ENCODE results near the gene PAM. TPM values are rescaled to one million over a fixed set of nuclear protein-coding genes. Genes with fewer than 3 reads are reported as not detected.

PAM gene
- total RNA-seq, 1 experiment from 2014 or later, result 360 TPM

- peak; percentile 15 for DNase-seq (ENCODE audit: low read depth)
These were observed 182.8 kb downstream of the PAM start for GRCh38 chr5:102937894-102938293.

- DNase-seq (ENCODE audit: low read depth), result no peak
These were observed 186.0 kb downstream of the PAM start for GRCh38 chr5:102941111-102941510.

DNA sequence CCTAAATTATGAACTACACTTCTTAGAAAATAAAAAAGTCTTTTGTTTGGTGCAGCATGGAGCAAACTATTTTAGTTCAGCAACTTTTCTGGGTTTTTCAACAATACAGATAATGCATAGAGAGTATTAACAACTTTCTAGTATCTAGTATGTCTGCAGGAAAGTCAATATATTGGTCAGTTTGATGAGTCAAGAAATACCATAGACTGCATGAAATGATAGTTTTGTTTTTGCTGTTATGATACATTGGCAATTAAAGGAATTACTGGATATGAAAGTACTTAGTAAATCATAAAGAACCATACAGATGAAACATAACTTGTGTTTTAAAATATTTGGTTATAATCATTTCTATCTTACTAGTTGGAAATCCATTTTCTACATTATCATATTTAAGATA lies 191.3 kb downstream of the PAM start:
- DNase-seq (ENCODE audit: low read depth), result no peak

- no peak for DNase-seq (ENCODE audit: low read depth)
These were observed 191.9 kb downstream of the PAM start for GRCh38 chr5:102946971-102947370.

DNA sequence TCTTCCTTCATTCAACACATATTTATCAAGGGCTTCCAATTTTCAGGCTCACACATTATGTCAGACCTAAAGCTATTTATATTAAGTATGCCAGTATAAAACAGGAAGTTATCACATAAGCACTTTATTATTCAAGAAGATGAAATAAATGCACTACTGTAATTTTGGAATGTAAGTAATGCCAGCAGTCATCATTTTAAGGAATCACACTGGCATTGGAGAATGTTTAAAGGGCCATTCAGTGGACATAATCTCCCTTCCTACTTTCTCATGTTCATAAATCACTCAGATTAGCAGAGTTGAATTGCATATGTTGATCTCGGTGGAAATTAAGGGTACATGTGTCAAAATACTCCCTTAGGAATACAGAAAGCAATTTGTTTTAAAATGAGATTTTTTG lies 200.4 kb downstream of the PAM start:
- no peak for DNase-seq (ENCODE audit: low read depth)

DNA sequence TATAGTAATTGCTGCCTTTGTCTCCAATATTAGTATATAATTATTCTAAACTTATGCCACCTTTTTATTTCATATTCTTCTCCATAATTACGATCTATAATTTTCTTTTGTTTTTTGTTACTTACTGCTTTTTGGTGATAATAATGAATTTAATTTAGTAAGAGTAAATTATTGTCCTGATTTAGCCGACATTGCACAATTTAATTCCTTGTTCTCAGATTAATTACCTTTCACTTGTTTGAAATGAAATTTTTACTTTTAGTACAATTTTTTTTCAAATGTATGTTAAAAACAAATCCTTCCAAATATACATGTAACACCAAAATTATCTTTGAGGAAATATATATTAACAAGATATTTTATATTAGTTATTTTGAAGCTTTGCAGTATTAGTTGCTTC lies 201.5 kb downstream of the PAM start:
- DNase-seq (ENCODE audit: low read depth), result no peak

GRCh38 chr5:102957141-102957540 lies 202.0 kb downstream of the PAM start:
- no peak for DNase-seq (ENCODE audit: low read depth)

DNA sequence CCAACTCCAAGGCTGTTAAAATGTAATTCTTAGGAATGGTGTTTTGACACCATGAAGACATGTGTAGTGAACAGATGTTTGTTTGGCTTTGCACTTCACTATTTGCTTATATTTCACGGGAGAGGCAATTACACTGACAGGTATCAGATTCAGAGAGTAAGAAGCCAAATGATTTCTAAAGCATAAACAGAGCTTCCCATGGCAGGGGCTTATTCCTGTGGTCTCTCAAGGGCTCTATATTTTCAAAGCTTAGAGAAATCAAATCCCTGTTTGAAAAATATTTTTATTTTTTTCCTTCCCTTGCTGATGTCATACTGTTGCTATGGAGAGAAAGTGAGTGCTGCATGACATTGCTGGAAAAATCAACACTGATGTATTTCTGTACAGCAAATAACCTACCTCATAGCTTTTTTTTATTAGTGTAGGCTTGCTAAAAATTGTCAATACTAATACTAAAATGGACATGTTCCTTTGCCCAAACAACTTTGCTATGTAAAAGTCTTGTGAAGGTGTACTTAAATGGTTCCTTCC lies 203.4 kb downstream of the PAM start:
- DNase-seq (ENCODE audit: low read depth), result peak; percentile 73

- DNase-seq (ENCODE audit: low read depth), result peak; percentile 96
These were observed 203.9 kb downstream of the PAM start for GRCh38 chr5:102959055-102959454.

DNA sequence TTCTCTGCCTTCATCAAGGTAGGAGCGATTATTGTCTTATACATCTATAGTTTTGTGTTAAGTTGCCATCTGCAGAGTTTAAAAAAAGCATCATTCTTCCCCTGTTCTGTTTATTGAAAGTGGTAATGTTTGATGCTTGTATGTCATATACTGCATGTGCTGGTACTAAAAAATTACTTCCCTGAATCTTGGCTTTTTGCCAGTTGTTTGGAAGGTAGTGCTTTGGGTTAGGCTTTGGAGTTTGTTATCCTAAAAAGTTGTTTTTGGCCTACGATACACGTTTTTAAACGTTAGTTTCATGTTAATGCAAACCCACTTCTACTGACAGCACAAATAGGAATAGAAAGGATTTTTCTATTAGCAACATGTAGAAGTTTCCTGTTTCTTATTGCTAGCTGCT lies 206.6 kb downstream of the PAM start:
- no peak for DNase-seq (ENCODE audit: low read depth)

- no peak for DNase-seq (ENCODE audit: low read depth)
These were observed 210.5 kb downstream of the PAM start for GRCh38 chr5:102965653-102966052.

DNA sequence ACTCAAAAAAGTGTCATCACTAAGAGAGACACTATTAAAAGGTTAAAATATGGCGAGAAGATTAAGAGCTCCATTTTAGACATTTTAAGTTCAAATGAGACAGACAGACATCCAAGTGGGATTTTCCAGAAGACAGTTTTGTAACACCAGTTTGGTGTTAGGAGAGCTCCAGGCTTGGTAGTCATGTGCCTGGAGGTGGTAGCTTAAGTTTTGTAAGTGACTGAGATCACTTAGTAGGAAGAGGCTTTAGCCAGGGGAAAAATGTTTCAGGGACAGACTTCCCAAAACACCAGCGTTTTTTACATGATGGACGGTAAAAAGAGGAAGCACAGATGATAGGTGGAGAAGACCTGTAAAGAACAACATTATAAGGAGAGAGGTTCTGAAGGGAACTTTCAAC lies 214.5 kb downstream of the PAM start:
- no peak for DNase-seq (ENCODE audit: low read depth)

DNA sequence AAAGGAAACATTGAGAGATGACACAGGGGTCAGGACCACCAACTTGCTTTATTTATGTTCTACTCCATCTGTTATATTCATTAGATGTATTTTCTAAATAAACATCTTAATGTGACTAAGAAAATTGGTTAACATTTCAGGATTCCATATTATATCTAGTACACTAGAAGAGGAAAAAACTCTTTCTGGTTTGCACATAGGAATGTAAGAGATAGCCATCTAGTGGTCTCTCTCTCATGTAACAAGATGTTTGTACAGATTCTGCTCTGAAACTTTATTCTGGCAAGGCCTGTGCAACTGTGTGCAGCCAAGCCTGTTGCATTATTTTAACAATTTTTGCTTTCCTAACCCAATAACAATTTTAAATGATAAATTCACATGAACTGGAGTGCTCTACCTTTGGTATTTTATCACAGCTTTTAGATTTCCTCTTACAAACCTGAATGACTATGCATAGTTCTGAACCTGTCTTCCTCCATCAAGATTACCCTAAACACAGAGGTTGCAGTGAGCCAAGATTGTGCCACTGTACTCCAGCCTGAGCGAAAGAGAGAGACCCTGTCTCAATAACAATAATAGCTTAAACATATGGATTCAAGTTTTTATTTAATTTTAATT lies 216.7 kb downstream of the PAM start:
- DNase-seq (ENCODE audit: low read depth), result peak; percentile 41

DNA sequence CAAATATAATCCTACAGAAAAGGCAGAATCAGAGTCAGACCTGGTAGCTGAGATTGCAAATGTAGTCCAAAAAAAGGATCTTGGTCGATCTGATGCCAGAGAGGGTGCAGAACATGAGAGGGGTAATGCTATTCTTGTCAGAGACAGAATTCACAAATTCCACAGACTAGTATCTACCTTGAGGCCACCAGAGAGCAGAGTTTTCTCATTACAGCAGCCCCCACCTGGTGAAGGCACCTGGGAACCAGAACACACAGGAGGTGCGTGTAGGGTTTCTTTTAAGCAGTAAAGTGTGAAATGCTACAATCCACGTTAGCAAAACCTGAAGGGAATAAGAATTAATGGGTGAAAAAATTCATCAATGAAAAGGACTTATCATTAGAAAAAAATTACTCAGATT lies 219.1 kb downstream of the PAM start:
- DNase-seq (ENCODE audit: low read depth), result no peak

- DNase-seq (ENCODE audit: low read depth), result no peak
These were observed 219.9 kb downstream of the PAM start for GRCh38 chr5:102975045-102975444.

- peak; percentile 14 for DNase-seq (ENCODE audit: low read depth)
These were observed 220.5 kb downstream of the PAM start for GRCh38 chr5:102975457-102976182.

DNA sequence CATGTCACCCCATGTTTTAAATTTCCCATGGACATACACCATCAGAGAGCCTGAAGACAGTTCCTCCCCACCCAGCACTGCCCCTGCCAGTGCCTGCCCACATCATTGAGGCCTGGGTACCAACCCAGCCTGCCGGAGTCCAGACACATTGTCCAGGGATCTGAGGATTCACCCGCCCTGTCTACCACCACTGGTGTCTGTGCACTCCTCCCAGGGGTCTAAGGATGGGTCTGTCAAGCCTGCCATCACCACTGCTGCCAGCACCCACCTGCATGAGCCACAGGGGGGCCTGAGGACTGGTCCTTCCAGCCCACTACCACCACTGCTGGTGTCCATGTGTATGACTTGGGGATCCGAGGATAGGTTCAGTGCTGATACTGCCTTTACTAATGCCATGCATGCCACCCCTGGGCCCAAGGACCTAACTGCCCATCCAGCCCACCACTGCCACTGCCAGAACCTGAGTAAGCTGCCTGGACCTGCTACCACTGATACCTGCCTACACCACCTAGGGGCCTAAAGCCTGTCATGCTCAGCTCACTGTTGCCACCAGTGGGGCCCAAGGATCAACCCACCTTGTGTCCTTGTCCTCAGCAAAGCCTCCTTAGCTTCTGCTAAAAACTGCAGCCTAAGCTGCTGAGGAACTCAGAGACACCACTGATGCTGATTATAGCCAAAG lies 227.0 kb downstream of the PAM start:
- no peak for DNase-seq (ENCODE audit: low read depth)

GRCh38 chr5:102986074-102986473 lies 231.0 kb downstream of the PAM start:
- DNase-seq (ENCODE audit: low read depth), result no peak

DNA sequence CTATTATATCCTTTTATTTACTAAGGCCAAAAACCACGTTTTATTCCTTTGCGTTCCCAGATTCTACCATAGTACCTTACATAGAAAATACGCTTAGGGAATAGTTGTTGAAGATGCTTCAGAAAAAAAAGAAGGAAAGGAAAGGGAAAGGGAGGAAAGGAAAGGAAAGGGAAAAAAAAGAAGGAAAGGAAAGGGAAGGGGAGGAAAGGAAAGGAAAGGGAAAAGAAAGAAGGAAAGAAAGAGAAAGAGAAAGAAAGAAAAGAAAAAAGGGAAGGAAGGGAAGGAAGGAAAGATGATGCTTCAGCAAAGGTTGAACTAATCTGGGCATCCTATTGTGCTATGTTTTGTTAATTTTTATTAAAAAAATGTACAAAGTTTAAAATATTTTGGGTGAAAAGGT lies 233.4 kb downstream of the PAM start:
- no peak for DNase-seq (ENCODE audit: low read depth)

- DNase-seq (ENCODE audit: low read depth), result no peak
These were observed 236.7 kb downstream of the PAM start for GRCh38 chr5:102991802-102992201.

DNA sequence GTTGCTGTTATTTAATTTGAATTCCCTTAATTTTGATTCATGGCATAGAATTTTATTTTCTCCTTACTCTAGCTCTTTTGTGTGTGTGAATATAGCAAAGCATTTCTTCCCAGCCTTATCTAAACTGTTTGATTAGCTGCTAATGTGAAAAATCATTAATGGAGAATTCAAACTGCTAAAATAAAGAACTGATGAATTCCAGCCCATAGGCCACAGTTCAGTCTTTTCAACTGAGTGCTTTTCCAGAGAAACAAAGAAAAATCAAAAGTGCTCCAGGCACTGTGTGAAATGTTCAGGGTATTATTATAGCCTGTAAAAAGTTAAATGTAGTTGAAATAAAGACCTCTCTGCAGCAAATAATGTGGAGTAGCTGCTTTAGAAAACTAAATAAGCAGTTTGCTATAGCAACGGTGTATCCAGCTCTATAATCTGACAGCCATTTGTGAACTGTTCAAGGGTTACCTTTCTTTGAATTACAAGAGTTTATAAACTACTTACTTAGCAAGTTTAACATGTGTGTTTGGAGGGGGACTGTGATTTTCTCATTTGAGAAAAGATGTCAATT lies 241.0 kb downstream of the PAM start:
- no peak for DNase-seq (ENCODE audit: low read depth)

- DNase-seq (ENCODE audit: low read depth), result no peak
These were observed 243.1 kb downstream of the PAM start for GRCh38 chr5:102998224-102998623.

DNA sequence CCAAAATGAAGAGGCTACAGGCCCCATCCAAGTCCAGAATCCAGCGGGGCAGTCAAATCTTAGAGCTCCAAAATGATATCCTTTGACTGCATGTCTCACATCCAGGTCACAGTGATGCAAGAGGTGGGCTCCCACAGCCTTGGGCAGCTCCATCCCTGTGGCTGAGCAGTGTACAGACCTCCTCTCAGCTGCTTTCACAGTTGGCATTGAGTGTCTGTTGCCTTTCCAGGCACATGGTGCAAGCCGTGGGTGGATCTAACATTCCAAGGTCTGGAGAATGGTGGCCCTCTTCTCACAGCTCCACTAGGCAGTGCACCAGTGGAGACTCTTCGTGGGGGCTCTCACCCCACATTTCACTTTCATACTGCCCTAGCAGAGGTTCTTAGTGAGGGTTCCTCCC lies 244.1 kb downstream of the PAM start:
- no peak for DNase-seq (ENCODE audit: low read depth)

Data from M059J (cell line).